WTC11 (cell line): ENCODE data around the gene SYK.

ENCODE experiments used
- TF ChIP-seq, protein P1 (sequence below): sonication (generic); formaldehyde crosslinking; IDR thresholded peaks from 2 replicates; pipeline ENCODE4 v1.8.0; 2022; ENCODE audit warnings: mild to moderate bottlenecking, missing genetic modification reagents
- TF ChIP-seq, protein P2 (sequence below): sonication (generic); formaldehyde crosslinking; IDR thresholded peaks from 2 replicates; pipeline ENCODE4 v1.8.0; 2023; ENCODE audit warnings: mild to moderate bottlenecking, missing genetic modification reagents

DNA sequence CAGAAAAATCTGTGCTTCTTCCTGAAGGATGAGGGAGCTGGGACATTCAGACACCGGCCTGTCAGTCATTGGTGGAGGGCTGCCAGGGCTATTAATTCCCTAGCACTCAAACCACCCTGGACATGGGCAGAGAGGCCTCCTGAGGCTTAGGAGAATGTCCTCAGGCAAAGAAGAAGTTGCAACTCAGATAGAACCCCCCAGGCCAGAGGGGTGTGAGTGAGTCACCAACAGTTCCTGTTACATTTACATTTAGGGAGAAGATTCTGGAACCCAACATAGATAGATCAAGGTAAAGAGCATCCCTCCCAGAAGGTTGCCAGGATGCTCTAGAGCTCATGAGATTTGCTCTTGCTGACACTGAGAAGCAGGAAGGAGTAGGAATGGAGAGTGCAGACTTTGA lies 29.2 kb upstream of the SYK start:
- TF ChIP-seq, protein P1, sequence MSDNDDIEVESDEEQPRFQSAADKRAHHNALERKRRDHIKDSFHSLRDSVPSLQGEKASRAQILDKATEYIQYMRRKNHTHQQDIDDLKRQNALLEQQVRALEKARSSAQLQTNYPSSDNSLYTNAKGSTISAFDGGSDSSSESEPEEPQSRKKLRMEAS: no peak
- TF ChIP-seq, protein P2, sequence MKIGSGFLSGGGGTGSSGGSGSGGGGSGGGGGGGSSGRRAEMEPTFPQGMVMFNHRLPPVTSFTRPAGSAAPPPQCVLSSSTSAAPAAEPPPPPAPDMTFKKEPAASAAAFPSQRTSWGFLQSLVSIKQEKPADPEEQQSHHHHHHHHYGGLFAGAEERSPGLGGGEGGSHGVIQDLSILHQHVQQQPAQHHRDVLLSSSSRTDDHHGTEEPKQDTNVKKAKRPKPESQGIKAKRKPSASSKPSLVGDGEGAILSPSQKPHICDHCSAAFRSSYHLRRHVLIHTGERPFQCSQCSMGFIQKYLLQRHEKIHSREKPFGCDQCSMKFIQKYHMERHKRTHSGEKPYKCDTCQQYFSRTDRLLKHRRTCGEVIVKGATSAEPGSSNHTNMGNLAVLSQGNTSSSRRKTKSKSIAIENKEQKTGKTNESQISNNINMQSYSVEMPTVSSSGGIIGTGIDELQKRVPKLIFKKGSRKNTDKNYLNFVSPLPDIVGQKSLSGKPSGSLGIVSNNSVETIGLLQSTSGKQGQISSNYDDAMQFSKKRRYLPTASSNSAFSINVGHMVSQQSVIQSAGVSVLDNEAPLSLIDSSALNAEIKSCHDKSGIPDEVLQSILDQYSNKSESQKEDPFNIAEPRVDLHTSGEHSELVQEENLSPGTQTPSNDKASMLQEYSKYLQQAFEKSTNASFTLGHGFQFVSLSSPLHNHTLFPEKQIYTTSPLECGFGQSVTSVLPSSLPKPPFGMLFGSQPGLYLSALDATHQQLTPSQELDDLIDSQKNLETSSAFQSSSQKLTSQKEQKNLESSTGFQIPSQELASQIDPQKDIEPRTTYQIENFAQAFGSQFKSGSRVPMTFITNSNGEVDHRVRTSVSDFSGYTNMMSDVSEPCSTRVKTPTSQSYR (CRISPR knock-in tag): no peak
